Lung (tissue), 12 donors: ENCODE results near the gene ARID4B. TPM values are rescaled to one million over a fixed set of nuclear protein-coding genes. Genes with fewer than 3 reads are reported as not detected.
A peak's percentile ranks its signal among the peaks of the same experiment; 100 is the strongest.

Experiments used
- ATAC-seq: fragments of 200-7000 bp; cut with Tn5 transposase; one replicate; pipeline ENCODE4 v1.9.1; 2020; ENCODE audit warnings: moderate number of reproducible peaks; ENCODE audit not compliant: insufficient read depth, low FRiP score
- DNase-seq, 3 donors: peaks; one replicate each; pipeline ENCODE4 v3.0.0-alpha.2; 2013 to 2017
- H3K27ac ChIP-seq, 2 donors: one replicate each; pipeline ENCODE4 v1.5.1; 2013; ENCODE audit warnings: mild to moderate bottlenecking in 2 of 2, moderate library complexity in 2 of 2, control low read depth in 1 of 2, inconsistent platforms in 1 of 2, low read depth in 1 of 2, low read length in 1 of 2
- H3K27me3 ChIP-seq, 3 donors: one replicate each; pipeline ENCODE4 v1.5.1; 2013; ENCODE audit warnings: low read length in 2 of 3; ENCODE audit not compliant: control insufficient read depth in 3 of 3, insufficient read depth in 3 of 3
- H3K36me3 ChIP-seq, 4 donors: one replicate each; pipeline ENCODE4 v1.5.1; 2013; ENCODE audit warnings: low read length in 4 of 4, mild to moderate bottlenecking in 1 of 4, moderate library complexity in 1 of 4; ENCODE audit not compliant: control insufficient read depth in 4 of 4, insufficient read depth in 4 of 4
- H3K4me1 ChIP-seq, 5 donors: one replicate each; pipeline ENCODE4 v1.5.1; 2013; ENCODE audit warnings: low read length in 5 of 5, mild to moderate bottlenecking in 2 of 5, moderate library complexity in 1 of 5; ENCODE audit not compliant: control insufficient read depth in 5 of 5, insufficient read depth in 5 of 5
- H3K4me3 ChIP-seq: one replicate; pipeline ENCODE4 v1.5.1; 2013; ENCODE audit warnings: mild to moderate bottlenecking, control low read depth, moderate library complexity
- H3K9ac ChIP-seq, 2 donors: one replicate each; pipeline ENCODE4 v1.5.1; 2013; ENCODE audit warnings: low read length in 2 of 2, control low read depth in 1 of 2; ENCODE audit not compliant: insufficient read depth in 1 of 2
- H3K9me3 ChIP-seq, 4 donors: one replicate each; pipeline ENCODE4 v1.5.1; 2013; ENCODE audit warnings: low read length in 3 of 4, mild to moderate bottlenecking in 1 of 4, moderate library complexity in 1 of 4; ENCODE audit not compliant: control insufficient read depth in 4 of 4, insufficient read depth in 3 of 4
- CTCF ChIP-seq: IDR thresholded peaks from 2 replicates; pipeline ENCODE4 v1.5.1; 2012; ENCODE audit warnings: mild to moderate bottlenecking; ENCODE audit errors: control extremely low read depth, extremely low read depth
- WGBS, 2 donors: extraction: QIAGEN DNeasy Blood & Tissue Kit; methylation state at CpG; one replicate each; pipeline ENCODE4 v1.1.7; 2013; 5-methylcytosine and 5-hydroxymethylcytosine counted together
- polyA plus RNA-seq, 2 donors: library from polyadenylated mRNA; stranded (reverse); fragments of 200-250 nt; gene quantifications; one replicate each; pipeline ENCODE4 v1.2.1, GENCODE V29; 2013
- total RNA-seq, 2 donors: library from RNA; depleted of rRNA in 1 of 2; stranded (reverse); fragments of >200 nt in 1 of 2; gene quantifications; one replicate each; pipeline ENCODE4 v1.2.1, GENCODE V29; 2014 to 2021
- donor health status: control.
- donor health status: control.
- donor health status: Bipolar disorder and iron deficiency.
- donor health status: healthy.
- donor health status: DM: yes; HTN: yes; CAD: no.

ARID4B gene
- total and polyA plus RNA-seq, 4 donors = 15.8 to 99.7 (median 23.0) TPM

GRCh38 chr1:235130766-235131270, 197.2 kb downstream of the ARID4B start:
- no peak overlapping the region for H3K4me3 ChIP-seq
- WGBS, 2 donors = 93 to 94% methylated on average over 7 of the region's 7 CpGs
- H3K9ac ChIP-seq = no peak overlapping the region
- H3K4me1 ChIP-seq = peaks cover 3 to 11% (median 8%) of the 10 kb centered on the region in 5 donors
- peaks cover 3 to 14% (median 12%) of the 10 kb centered on the region in 4 donors for H3K36me3 ChIP-seq
- DNase-seq (no peak), ATAC-seq (no peak)
- no peaks in the 10 kb centered on the region for H3K27me3 ChIP-seq
- no peaks in the 10 kb centered on the region for H3K9me3 ChIP-seq
- H3K27ac ChIP-seq = no peak overlapping the region
- no peak for TF ChIP-seq CTCF

GRCh38 chr1:235129774-235130570, 198.0 kb downstream of the ARID4B start:
- no peak overlapping the region for H3K4me3 ChIP-seq
- WGBS, 2 donors = 90 to 95% methylated on average over 4 of the region's 4 CpGs
- H3K27me3 ChIP-seq = no peaks in the 10 kb centered on the region
- H3K4me1 ChIP-seq = peaks cover 3 to 11% (median 8%) of the 10 kb centered on the region in 5 donors
- H3K9me3 ChIP-seq = no peaks in the 10 kb centered on the region
- TF ChIP-seq CTCF = no peak
- ATAC-seq (no peak), DNase-seq (no peak)
- no peak overlapping the region for H3K27ac ChIP-seq
- H3K36me3 ChIP-seq = peaks cover 3 to 10% (median 8%) of the 10 kb centered on the region in 4 donors
- no peak overlapping the region for H3K9ac ChIP-seq

- peak within 1 kb of the TSS; percentile 97 for H3K4me3 ChIP-seq
- peaks cover 3 to 13% (median 10%) of the 10 kb centered on the region in 5 donors for H3K4me1 ChIP-seq
- peak; percentile 99 for DNase-seq
- ATAC-seq = peak; percentile 98
- WGBS, 2 donors = 1% methylated on average over 65 to 67 of the region's 67 CpGs
- peaks cover 1 to 7% (median 4%) of the 10 kb centered on the region in 4 donors for H3K36me3 ChIP-seq
- H3K9me3 ChIP-seq = no peaks in the 10 kb centered on the region
- peak within 1 kb of the TSS; percentile 78 to 98 for H3K27ac ChIP-seq
- no peaks in the 10 kb centered on the region for H3K27me3 ChIP-seq
- no peak for TF ChIP-seq CTCF
- peak within 1 kb of the TSS; percentile 91 to 99 for H3K9ac ChIP-seq
Observed at GRCh38 chr1:235128456-235129328, 199.3 kb downstream of the ARID4B start, which contains the start of gene TOMM20. Gene TOMM20 (minus strand): TSS chr1:235128837. CDS start chr1:235128715, 122 bp downstream.
